Measurements from ENCODE around the gene ASB12.

ASB12 gene

DNA sequence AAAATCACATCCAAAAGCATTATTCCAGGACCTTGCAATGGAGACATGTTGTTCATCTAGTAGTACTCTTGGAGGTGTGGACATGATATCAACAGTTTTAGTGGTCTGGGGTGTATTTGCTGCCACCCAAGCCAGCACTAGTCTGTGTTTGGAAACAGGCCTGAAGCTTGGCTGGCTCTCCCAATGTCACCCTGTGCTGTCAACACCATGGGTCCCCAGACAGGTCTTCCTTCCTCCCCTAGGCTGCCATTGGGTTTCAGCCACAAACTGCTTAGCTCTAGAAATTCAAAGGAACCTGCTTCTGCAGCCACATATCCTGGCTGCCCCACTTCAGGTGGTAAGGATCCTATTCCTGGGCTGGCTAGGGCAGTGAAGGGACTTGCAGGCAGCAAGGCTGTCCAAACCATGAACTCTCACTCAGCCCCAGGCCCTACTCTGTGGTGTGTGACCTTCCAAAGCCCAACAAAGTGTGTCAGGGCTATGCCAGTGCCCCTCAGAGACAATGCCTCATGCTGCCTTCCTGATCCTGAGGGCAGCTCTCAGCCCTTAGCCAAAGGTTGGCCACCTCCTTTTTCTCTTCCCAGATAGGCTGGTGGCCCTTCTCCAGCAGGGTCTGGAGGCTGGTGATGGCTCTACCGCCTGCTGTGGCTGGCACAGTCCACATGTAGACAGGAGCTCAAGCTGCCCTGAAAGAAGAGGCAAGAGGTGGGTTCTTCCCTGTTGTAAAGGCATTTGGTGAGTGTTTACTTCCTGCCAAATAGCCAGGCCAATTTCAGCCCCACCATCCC lies 43.2 kb downstream of the ASB12 start:
- DNase-seq (ENCODE audit: low read depth), result no peak

DNA sequence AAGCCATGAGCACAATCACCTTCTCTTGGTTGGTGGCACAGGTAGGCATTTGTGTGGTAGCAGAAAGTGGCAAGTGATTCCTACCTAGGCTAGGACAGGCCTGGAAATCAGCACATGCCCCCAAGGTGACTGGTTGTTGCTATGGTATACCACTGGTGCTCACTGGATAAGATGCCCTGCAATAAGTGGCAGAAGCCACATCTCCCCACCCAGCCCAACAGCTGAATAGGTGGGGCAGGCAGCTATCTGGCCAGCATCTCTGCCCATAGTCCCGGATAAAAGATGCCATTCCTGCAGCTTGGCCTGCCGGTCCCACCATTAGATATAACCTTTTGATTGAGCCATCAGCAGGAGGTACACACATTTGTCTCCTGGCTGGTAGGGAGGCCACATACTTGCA lies 46.0 kb downstream of the ASB12 start:
- DNase-seq (ENCODE audit: low read depth), result no peak

DNA sequence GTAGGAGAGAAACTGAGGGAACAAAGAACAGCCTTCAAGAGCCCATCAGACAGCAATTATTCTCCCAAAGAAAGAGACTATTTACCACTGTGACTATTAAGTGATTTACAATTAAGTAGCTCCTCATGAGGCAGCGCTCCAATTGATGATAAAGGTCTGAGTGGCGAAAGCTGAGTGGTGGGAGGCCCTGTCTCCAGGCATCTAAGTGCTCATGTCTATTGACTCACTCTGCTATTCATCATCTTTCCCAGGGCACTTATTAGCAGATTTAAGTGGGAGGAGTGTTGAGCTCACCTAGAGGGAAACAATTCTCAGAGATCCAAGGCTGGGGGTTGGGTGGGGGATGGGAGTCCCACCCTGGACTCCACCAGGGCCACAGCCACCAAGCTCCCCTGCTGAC lies 48.2 kb downstream of the ASB12 start:
- DNase-seq (ENCODE audit: low read depth), result no peak

DNA sequence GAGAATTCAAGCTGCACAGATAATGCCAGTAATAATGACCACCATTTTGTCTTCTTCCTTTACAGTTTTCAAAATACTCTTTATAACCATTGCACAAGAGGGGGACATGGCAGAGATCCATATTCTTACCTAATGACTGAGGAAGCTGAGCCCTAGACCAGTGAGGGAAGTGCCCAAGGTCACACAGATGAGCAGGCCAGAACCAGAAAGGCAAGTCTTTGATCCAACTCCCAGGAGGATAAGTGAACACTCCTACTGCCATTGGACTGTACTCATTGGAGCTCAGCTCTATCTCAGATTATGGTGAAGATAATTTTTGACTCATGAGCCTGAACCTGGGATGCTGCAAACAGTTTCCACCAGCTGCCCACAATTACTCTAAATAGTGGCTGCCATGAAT lies 53.5 kb downstream of the ASB12 start:
- no peak for DNase-seq (ENCODE audit: low read depth)

All from activated T-cell treated with anti-CD3 and anti-CD28 coated beads for 48 hours (primary cell).